BE2C (cell line): Measurements from ENCODE around the gene GRPEL2.

Experiments
- DNase-seq: peaks from one replicate; pipeline ENCODE4 v3.0.0-alpha.2; 2020
- H3K27me3 ChIP-seq: fragments of 250-450 bp; sonication (Bioruptor Pico); 2 replicates; pipeline ENCODE4 v1.5.1; 2020; ENCODE audit warnings: mild to moderate bottlenecking
- H3K36me3 ChIP-seq: fragments of 250-450 bp; sonication (Bioruptor Pico); 2 replicates; pipeline ENCODE4 v1.5.1; 2020; ENCODE audit warnings: mild to moderate bottlenecking
- H3K4me1 ChIP-seq: fragments of 250-450 bp; sonication (Bioruptor Pico); 2 replicates; pipeline ENCODE4 v1.5.1; 2020
- H3K4me3 ChIP-seq: 2 replicates; pipeline ENCODE4 v1.5.1; 2011; ENCODE audit warnings: low read depth, low read length
- H3K9me3 ChIP-seq: fragments of 250-450 bp; sonication (Bioruptor Pico); 2 replicates; pipeline ENCODE4 v1.5.1; 2020
- CTCF ChIP-seq: IDR thresholded peaks from 2 replicates; pipeline ENCODE4 v1.5.1; 2012; ENCODE audit warnings: mild to moderate bottlenecking, low read depth, low read length

The GRPEL2 gene

DNA sequence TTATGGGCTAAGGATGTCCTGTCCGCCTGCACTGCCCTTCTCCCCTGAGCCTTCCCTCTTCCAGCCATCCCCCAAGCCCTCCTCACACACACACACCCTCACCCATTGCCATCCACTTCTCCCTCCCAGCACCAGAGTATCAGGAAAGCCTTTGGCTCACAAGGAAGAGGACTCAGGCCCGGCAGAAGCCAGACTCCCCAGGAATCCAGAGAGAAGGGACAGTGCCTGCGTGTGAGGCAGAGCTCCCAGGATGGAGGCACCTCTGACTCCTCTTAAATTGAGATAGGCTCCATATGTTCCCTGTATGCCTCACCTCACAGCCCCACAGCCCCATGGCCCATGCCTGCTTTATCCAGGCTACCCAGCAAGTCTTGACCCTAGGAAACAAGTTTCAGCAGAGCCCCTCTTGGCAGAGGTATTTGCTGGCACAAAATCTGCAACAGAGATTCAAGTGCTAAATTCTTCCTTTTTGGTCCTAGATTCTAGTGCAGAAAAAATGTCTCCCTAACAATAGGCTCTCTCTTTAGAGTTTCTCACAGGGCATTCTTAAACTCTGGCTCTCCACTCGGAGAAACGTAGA is 33.0 kb downstream of the GRPEL2 start:
- no peak for TF ChIP-seq CTCF
- no peak for DNase-seq
- Histone ChIP-seq H3K4me3 (no peak overlapping the region), H3K36me3 (no peaks in the 10 kb centered on the region), H3K4me1 (peaks cover 8% of the 10 kb centered on the region), H3K9me3 (no peaks in the 10 kb centered on the region), H3K27me3 (no peaks in the 10 kb centered on the region)

DNA sequence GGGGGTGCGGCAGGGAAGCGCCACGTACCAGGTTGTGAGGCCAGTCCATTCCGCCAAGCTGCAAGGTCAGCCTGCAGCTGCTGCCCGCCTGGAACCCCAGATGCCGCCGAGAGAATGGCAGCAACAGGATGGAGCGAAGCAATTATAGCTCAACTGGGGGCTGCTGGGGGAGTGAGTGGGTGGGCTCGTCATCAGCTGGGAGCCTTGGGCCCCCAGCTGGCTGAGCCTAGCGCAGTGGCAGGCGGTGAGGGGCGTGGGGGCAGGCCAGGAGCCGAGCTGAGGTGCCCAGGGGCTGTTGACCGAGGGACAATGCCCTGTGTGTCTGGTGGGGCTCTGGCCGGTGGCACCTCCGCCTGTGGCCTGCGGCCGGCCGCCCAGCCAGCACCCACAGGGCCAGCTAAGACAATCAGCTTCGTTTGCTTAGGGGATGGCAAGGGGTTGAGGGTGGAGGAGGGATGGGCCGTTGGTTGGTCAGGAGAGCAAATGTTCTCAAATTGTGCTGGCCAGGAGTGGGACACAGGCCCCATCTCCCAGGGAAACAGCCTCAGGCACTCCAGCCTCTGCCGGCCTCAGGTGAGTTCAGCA is 34.0 kb downstream of the GRPEL2 start, which contains the start of gene IL17B:
TSS of gene IL17B (minus strand) at position 116 of the 585 bp plus-strand sequence. CDS start at position 49, 67 bp downstream.
- H3K4me1 ChIP-seq, result peaks cover 8% of the 10 kb centered on the region

DNA sequence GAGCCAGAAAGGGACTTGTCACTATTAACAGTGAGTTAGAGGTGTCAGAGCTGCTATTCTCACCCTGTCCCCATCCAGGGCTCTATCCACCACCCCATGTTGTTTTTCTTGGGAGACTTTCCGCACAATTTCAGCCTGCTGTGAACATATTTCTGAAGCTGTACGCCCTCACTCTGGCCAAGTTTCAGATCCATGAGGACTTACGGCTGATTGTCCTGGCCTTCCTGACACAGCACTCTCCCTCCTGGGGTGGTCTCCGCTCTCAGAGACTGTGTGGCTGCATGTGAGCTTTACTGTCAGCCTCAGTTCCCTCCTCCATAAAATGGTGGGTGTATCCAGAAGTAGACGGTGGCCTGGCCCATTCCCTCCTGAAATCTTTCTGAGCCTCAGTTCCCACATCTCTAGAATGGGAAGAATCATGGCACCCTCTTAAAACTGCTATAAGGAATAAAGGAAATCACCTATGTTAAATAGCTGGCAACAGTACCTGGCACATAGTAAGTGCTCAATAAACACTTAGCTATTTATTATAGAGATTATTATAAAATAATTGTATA is 34.6 kb downstream of the GRPEL2 start:
- Histone ChIP-seq H3K27me3 (no peaks in the 10 kb centered on the region), H3K4me3 (no peak overlapping the region), H3K36me3 (no peaks in the 10 kb centered on the region), H3K9me3 (no peaks in the 10 kb centered on the region), H3K4me1 (peaks cover 8% of the 10 kb centered on the region)
- no peak for TF ChIP-seq CTCF
- DNase-seq, result no peak

More for the DNA sequence above, 34.0 kb downstream of the GRPEL2 start, which contains the start of gene IL17B:
- no peak for TF ChIP-seq CTCF
- no peak within 1 kb of the TSS for H3K4me3 ChIP-seq
- no peaks in the 10 kb centered on the region for H3K9me3 ChIP-seq
- no peaks in the 10 kb centered on the region for H3K36me3 ChIP-seq
- DNase-seq, result no peak
- no peaks in the 10 kb centered on the region for H3K27me3 ChIP-seq

DNA sequence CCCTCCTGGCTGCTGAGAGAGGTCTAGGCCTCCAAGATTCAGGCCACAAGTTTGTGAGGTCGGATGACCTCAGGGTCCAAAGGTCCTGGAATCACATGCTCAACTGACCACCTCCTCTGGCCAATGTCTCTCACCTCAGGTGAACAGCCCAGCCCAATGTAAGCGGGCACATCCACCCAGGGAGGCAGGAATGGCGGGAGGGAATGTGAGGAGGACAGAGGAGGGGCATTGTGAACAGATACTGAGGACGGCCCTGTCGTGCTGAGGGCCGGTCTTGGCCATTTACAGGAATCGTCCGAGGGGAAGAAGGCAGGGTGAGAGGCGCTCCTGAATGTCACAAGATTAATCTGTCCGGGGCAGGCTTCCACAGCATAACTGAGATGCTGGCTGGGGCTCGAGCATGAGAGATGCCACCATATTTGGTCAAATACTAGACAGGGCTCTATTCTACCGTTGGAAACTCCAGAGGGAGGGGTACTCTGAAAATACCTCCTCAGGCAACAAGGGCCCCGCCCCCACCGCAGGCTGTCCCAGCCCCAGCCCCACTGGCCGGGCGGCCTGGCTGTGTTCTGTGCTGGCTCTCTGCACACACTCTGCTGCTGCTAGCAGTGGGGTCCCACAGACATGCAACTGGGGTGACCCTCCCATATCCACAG is 35.3 kb downstream of the GRPEL2 start:
- Histone ChIP-seq H3K4me1 (peaks cover 15% of the 10 kb centered on the region), H3K27me3 (no peaks in the 10 kb centered on the region), H3K9me3 (no peaks in the 10 kb centered on the region), H3K36me3 (no peaks in the 10 kb centered on the region), H3K4me3 (no peak overlapping the region)
- DNase-seq, result no peak
- TF ChIP-seq CTCF, result no peak

DNA sequence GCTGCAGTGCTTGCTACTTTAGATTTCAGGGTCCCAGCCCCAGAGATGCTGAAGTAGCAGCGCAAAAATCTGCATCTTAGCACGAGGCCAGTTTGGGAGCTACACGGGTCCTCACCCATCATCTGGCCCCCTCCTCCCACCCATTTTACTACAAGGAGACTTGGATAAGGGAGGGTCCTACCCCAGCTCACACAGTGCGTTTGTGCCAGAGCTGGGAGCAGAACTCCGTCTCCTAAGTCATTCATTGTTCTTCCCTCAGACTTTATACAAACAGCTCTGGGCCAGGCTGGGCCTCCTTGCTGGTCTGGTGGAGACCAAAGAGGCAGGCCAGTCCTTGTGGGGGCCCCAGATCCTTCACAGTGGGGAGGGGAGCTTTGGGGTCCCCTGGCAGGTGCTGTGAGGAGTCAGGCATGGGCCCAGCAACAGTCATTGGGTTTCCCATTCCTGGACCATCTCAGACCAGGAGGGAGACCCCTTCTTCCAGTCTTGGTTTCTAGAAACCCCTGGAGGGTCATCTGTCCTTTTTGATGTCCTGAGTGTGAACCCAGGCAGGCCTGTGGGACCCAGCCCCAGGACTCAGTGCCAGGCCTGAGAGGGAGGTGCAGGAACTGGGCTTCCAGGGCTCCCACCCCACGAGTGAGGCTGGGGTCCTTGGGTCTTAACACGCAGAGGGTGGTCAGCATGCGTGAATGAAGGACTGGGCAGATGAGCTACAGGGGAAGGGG is 36.1 kb downstream of the GRPEL2 start:
- DNase-seq, result no peak
- Histone ChIP-seq H3K36me3 (no peaks in the 10 kb centered on the region), H3K4me1 (peaks cover 22% of the 10 kb centered on the region), H3K9me3 (no peaks in the 10 kb centered on the region), H3K27me3 (no peaks in the 10 kb centered on the region), H3K4me3 (no peak overlapping the region)
- no peak for TF ChIP-seq CTCF
